ENCODE data around the gene ADCY7.
A peak's percentile ranks its signal among the peaks of the same experiment; 100 is the strongest.
"Not testable (repeated sequence)": the region's sequence is repeated elsewhere in the genome, so short reads cannot be mapped to it uniquely, and the experiment has no call there.

ADCY7 gene

GRCh38 chr16:50343566-50343965 is 77.2 kb downstream of the ADCY7 start:
- not testable (repeated sequence) for DNase-seq

DNA sequence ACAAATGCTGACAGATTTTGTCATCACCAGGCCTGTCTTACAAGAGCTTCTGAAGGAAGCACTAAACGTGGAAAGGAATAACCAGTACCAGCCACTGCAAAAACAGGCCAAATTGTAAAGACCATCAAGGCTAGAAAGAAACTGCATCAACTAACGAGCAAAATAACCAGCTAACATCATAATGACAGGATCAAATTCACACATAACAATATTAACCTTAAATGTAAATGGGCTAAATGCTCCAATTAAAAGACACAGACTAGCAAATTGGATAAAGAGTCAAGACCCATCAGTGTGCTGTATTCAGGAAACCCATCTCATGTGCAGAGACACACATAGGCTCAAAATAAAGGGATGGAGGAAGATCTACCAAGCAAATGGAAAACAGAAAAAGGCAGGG is 78.9 kb downstream of the ADCY7 start:
- not testable (repeated sequence) for DNase-seq

DNA sequence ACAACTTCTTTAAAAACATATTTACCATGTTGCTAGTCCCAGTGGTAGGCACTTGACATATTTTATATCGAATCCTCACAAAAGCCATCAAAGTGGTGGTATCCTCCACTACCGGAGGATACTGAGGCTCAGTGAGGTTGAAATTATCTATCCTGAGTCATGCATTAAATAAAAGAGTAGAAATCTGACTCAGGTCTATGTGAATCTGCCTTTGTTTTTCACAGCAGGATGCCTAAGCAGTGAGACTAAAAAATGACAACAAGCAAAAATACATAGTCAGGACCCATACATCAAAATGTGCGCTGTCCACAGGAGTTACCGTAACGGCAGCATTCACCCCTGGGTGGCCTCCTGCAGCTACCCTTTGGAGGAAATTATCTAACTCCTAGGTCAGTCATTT is 84.8 kb downstream of the ADCY7 start:
- DNase-seq = no peak

DNA sequence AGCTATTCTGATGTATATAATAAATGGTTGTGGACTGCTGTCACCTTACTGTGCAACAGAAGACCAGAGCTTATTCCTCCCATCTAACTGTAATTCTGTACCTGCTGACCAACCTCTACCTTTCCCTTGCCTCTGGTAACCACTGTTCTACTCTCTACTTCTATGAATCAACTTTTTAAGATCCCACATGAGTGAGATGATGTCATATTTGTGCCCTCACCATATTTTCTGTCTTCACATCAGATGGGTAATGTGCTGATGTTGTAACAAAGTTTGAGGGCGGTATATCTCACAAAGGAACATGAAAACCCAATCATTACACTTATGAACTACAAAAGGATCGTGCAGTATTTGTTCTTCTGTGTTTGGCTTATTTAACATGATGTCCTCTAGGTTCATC is 85.6 kb downstream of the ADCY7 start:
- DNase-seq = peak in 1 of 4 experiments; percentile 14

DNA sequence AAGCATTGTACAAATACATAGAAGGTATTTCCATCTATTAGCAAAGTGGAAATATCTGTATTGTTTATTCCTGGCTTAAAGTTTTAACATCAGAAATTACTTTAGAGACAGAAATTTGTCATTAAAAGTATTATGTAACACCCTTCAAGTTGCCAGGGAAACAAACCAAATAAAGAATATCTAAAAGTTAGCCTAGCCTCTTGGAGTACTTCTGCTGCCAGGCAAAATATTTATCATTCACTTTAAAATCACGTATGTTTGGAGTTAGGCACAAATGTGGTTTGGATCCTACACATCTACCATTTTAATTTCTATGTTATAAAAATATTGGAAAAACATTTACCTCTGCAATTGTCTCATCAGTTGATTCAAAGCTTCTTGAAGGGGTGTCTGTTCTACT is 87.7 kb downstream of the ADCY7 start:
- no peak for DNase-seq

- peak in 2 of 4 experiments; percentile 32 to 69 for DNase-seq
Measured at GRCh38 chr16:50354629-50355456, 88.5 kb downstream of the ADCY7 start.

DNA sequence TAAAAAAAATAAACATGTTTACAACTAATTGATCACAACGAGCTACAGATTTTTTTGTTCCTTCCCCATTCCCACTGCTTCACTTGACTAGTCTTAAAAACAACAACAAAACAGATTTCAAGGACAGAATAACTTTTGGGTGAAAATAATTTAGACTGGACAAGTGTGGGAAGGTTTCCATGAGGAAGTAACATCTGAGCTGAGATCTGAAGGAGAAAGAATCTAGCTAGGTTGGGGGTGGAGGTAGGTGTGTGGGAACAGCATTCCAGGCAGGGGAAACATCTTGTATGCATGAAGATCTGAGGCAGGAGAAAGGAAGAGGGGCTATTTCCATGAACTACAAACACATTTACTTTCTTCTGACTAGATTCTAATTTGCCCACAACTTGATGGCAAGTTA is 93.3 kb downstream of the ADCY7 start:
- DNase-seq = no peak

- DNase-seq = no peak
Measured at GRCh38 chr16:50360033-50360778, 93.9 kb downstream of the ADCY7 start.

- DNase-seq = no peak
Measured at GRCh38 chr16:50360779-50361178, 94.4 kb downstream of the ADCY7 start.

GRCh38 chr16:50363656-50364055 is 97.3 kb downstream of the ADCY7 start:
- DNase-seq = no peak

DNA sequence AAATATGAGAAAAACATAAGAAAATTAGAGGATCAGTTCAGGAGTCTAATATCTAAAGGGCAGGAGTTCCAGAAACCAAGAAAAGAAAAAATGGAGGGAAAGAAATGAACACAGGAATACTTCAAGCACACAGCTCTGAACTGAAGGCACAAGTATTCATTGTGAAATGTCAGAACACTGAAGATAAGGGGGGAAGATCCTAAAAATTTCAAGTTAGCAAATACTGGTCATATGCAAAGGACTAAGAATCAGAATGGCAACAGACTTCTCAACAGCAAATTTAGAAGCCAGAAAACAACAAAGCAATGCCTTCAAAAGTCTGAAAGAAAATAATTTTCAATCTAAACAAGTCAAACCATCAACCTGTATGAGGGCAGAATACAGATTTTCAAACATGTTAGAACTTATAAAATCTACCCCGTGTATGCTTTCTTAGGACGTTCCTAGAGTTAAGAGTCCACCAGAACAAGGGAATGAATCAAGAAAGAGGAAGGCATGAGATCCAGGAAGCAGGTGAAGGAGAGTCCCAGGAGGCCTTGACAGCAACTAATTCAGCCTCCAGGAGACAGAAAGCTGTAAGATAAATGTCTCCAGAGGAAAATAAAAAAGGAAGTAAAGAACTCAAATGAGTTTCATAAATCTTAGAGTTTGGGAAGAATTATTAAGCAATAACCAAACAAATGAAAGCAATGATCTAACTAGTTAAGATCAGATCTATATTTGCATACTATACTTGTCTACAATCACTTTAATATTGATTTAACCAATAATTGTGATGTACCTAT is 99.6 kb downstream of the ADCY7 start:
- peak; percentile 9 to 51 (median 26) for DNase-seq

Data from suppressor macrophage (primary cell).